ENCODE data around the gene MAGED2.
"Not testable (repeated sequence)": the region's sequence is repeated elsewhere in the genome, so short reads cannot be mapped to it uniquely, and the experiment has no call there.

The MAGED2 gene

DNA sequence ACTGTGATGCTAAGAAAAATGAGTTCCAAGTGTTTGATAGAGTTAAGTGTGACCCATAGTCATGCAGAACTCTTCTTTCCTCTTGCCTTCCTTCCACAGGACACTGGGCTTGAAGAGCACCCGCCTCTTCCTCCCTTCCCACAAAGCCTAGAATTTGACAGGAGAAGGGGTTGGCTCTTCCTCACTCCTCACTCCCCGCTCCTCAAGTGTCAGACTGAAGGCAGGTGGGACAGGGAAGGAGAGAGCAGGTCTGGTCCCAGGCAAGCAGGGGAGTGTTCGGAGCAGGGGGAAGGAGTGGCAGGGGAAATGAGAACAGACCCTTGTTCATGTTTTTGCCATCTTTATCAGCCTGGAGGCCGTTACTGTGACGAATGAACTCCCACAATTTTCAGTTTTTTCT lies 10.7 kb downstream of the MAGED2 start:
- no peak for DNase-seq (ENCODE audit: low read depth in 2 of 2)

DNA sequence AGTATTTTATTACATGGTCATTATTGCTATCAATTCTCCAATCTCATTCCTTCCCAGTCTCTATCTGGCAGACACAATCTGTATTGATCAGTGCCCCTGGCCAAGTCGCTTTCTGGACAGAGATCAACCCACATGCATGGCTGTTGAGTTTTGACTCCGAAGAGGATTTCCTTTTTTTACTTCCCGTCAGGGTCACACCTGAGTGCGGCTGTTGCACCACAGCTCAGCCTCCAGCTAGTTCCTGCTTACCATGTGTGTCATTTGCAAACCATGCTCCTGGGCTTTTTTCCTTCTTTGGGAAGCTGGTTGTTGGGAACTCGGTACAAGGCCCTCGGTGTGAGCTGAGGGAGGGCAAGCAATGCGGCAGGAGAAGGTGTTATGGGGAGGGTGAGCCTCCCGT lies 11.7 kb downstream of the MAGED2 start:
- no peak for DNase-seq (ENCODE audit: low read depth in 2 of 2)

DNA sequence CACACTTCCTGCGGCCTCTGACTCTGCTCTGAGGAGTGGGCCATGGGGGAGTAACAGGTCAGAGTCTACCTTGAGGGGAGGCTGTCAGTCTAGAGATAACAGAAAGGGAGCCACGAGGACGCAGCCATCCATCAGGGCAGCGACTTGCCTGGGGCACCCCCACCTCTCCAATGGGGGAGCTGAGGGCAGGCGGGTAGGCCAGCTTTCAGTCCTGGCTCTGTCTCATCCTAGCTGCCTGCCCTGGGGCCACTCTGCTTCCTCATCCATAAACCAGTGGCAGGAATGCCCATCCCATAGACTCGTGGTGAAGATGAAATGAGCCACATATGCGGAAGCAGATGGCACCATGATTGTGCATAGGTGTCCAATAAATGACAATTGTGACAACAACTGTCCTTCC lies 13.2 kb downstream of the MAGED2 start:
- DNase-seq (ENCODE audit: low read depth in 2 of 2), result no peak

DNA sequence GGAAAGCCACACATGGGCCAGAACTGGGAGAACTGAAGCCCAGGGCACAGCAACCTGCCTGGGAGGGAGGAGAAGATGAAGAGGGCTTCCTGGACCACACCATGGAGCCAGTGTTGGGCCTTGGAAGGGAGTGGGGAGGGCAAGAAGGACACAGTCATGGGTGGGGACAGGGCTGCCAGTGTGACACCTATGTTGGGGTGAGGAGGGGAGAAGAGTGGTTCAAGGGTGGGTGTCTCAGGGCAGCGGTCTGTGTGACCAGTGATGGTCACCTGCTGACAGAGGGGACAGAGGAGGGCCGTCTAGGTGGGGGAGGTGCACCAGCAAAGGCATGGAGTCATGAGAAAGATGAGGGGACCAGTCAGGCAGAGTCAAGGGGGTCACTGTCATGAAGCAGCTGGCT lies 13.8 kb downstream of the MAGED2 start:
- no peak for DNase-seq (ENCODE audit: low read depth in 2 of 2)

DNA sequence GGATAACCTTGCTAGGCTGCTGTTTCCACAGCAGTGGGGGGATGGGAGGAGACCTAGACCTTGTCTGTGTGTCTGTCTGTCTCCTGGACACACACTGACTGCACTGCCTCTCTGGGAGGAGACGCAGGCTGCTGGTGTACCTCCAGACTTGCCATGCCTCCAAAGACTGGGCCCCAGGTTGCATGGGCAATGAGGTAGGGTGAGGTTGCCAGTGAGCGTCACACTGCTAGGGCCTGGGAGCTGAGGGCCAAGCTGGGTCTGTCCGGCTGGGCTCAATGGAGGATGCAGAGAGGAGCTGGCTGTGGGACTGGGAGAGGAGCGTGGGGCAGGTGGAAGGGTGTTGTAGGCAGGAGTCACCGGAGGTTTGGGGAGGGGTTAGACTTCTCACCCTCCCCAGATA lies 16.6 kb downstream of the MAGED2 start:
- DNase-seq (ENCODE audit: low read depth in 2 of 2), result no peak

DNA sequence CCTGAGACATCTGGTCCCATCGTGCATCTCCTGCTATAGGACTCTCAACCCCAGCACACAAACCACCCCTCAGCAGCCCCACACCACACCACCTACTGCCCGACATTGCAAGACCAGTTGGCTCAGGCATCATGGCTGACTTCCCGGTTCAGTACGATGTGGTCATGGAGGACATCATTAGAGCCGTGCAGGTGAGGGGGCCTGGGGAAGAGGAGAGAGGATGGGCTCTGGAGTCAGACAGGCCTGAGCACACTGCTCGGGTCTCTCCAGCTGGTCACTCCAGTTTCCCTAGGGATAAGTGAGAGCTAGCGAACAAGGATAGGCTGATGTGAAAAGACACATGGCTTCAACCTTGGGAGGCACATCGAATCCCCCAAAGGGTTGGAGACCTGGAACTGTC lies 17.2 kb downstream of the MAGED2 start:
- no peak for DNase-seq (ENCODE audit: low read depth in 2 of 2)

DNA sequence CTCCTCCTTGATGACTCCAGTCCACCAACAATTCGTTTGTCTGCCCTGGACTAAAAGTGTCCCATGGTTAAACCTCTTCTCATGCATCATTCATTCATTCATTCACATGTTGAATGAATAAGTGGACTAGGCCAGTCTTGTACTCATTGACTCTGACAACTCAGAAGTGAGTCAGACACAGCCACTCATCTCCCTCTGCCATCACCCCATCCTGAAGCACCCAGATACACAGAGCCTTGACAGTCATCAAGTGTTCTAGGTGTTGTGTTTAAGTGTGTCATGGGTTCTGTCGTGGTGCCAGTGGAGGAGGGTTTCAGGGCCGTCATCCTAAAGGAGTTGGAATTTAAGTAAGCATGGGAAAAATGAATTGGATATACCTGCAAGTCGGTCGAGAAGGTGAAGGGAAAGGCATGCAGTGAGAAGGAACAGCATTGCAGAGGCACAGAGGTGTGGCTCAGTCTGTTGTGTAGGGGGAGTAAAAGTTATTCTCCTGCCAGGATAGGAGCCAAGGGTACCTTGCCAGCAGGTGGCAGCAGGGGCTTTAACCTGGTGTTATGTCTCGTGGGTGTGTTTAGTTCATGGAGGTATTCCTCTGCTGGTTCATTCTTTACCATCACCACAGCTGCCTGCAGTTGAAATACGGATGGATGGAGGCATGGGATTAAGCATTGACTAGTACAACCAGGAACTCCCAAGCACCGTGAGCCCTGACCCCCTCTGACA lies 18.3 kb downstream of the MAGED2 start:
- DNase-seq (ENCODE audit: low read depth in 2 of 2), result no peak

DNA sequence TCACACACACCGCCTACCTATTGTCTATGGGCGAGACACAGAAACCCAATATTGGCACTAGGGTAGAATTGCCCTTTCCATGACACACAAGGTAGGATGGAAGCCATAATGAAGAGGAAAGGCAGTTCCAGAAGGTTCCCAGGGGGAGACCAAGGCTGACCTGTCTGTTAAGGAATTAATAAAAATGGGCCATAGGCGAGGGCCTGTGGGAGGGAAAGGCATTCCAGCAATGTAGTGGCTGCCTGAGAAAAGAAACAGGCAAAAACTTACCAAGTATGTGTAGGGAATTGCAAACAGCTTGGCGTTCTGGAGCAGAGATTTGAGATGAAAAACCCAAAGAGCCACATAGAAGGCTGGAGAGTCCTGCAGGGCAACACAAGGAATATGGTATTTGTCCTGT lies 19.1 kb downstream of the MAGED2 start:
- no peak for DNase-seq (ENCODE audit: low read depth in 2 of 2)

DNA sequence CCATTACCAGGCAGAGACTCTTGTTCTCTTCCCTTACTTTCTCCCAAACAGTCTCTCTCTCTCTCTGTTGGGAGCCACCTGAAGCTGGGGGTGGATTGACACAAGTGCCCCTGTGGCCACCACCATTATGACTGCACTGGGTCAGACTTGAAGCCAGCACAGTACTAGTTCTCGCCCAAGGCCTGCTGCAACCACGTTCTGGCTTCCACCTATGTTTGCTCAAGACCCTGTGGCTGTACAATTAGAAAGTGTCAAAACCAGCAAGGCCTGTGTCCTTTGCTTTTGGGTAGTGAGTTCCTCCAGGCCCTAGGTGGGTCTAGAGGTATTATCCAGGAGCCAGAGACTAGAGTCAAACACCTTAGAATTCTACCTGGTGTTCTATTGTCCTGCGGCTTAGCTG lies 31.0 kb downstream of the MAGED2 start:
- DNase-seq (ENCODE audit: low read depth in 2 of 2), result no peak

DNA sequence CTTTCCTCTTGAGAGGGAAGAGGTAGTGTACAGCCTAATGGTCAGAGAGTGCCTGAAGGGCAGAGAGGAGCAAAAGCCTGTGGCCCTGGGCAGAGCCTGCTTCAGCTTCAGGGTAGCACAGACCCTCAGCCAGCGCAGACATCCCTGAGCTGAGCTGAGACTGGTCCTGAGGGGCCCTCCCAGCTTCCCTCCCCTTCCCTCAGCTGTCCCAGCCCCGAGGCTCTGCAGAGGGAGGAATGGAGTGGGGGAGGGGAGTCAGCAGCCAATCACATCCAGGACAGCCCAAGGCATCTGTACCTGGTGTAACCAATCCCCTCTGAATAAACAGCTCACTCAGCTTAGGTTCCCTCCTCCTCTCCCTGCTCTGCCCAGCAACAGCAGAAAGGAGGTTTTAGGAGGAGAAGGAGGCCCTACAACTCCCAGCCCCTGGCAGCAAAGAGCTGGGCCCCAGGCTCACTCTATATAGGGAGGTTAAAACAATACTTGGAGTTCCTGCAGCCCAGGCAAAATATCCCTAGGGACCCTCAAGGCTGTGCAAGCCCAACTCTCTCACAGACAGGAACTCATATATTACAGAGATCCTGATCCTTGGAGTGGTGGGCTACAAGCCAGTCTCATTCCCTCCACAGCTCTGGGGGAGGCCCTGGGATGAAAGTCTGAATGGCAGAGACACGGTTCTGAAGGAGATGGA lies 33.8 kb downstream of the MAGED2 start:
- not testable (repeated sequence) for DNase-seq (ENCODE audit: low read depth in 2 of 2)

DNA sequence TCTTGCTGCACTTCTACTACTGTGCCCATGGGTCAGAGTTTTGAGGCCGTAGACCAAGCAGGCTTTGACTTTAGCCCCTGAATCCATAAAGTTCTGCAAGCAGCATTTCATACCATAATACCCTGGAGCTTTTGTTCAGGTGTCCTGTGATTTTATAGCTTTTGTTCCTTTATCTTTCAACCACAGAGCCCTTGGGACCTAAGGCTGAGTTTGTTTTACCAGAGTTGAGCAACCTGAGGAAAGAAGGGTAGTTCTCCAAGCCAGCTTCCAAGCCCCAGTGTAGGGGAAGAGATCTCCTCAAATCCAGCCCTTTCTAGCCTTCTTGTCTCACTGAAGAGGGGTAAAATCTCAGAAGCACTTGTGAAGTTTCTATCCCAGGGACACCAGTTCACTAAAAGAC lies 35.1 kb downstream of the MAGED2 start:
- DNase-seq (ENCODE audit: low read depth in 2 of 2), result no peak

DNA sequence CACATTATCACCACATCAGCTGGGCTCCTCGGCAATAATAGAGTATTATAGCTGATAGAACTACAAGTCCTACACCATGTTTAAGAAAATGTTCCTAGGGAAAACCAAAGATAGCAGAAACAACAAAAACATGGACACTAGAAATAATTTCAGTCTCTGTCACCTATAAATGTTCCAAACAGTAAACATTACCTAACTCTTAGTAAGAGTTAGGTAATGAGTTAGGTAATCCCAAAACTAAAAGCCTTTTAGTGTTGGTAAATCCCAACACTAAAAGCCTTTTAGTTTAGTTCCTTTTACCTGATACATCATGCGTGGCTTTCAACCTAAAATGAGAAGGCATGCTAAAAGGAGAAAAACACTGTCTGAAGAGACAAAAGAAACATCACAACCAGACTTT lies 35.5 kb downstream of the MAGED2 start:
- DNase-seq (ENCODE audit: low read depth in 2 of 2), result no peak

DNA sequence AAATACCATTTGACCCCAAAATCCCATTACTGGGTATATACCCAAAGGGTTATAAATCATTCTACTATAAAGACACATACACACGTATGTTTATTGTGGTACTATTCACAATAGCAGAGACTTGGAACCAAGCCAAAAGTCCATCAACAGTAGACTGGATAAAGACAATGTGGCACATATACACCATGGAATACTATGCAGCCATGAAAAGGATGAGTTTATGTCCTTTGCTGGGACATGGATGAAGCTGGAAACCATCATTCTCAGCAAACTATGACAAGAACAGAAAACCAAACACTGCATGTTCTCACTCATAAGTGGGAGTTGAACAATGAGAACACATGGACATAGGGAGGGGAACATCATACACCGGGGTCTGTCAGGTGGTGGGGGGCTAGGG lies 40.2 kb downstream of the MAGED2 start:
- DNase-seq (ENCODE audit: low read depth in 2 of 2), result not testable (repeated sequence)

DNA sequence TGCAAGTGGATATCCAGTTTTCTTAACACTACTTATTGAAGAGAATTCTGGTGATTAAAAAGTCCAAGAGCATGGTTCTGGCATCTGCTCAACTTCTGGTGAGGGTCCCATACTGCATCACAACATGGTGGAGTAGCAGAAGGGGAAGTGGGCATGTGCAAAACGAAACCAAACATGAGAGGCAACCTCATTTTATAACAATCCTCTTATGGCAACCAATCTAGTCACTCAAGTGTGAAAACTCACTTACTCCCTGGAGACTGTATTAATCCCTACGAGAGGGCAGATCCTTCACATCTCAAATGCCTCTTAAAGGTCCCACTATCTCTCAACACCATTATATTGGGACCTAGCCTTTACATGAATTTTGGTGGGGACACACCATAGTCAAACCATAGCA lies 57.7 kb downstream of the MAGED2 start:
- DNase-seq (ENCODE audit: low read depth in 2 of 2), result no peak
